ENCODE results near the gene CNKSR2.
"Not testable (repeated sequence)": the region's sequence is repeated elsewhere in the genome, so short reads cannot be mapped to it uniquely, and the experiment has no call there.

The CNKSR2 gene

DNA sequence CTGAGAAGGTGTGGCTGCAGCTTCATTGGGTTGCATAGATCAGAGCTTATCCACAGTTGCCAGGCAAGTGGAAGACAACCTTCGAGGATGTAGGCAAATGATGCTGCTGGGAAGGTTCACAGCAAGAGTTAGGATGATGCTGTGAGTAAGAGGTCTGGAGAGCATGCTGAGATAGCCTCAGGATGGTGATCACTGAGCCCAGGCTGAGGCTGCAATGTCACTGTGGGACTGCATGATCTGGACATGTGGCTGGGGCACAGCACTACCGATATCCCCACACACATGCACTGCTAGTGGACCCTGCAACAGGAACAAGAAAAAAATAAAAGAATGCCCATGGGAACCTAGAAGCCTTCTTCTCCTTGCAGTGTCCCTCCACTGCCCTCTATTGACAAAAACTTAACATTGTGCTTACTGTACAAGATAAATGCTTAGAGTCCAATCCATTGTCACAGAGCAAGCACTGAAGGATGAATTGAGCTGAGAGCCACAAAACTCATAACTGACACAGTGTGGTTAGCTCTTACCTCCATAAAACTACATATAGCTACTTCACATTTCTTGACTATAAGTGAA lies 105.6 kb downstream of the CNKSR2 start:
- TF ChIP-seq CTCF (IDR thresholded peaks at IDR 0.05; ENCODE audit: low read length, missing control alignments) = peak; percentile 64
- DNase-seq (ENCODE audit: low read depth) = peak; percentile 74
- H3K4me3 ChIP-seq (replicated peaks; ENCODE audit: low read depth, low read length) = no peak overlapping the region

- no peak overlapping the region for H3K4me3 ChIP-seq (replicated peaks; ENCODE audit: low read depth, low read length)
- TF ChIP-seq CTCF (IDR thresholded peaks at IDR 0.05; ENCODE audit: low read length, missing control alignments) = no peak
- no peak for DNase-seq (ENCODE audit: low read depth)
These were observed 107.5 kb downstream of the CNKSR2 start for GRCh38 chrX:21481761-21482160.

DNA sequence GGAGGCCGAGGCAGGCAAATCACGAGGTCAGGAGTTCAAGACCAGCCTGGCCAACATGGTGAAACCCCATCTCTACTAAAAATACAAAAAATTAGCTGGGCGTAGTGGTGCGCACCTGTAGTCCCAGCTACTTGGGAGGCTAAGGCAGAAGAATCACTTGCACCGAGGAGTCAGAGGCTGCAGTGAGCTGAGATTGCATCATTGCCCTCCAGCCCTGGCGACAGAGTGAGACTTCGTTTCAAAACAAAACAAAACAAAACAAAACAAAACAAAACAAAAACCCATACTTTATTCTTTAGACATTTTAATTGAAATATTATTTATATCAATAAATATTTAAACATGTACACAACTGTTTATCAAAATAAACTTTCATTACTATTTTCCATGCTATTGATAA lies 109.8 kb downstream of the CNKSR2 start:
- not testable (repeated sequence) for DNase-seq (ENCODE audit: low read depth); H3K4me3 ChIP-seq (replicated peaks; ENCODE audit: low read depth, low read length)

GRCh38 chrX:21487832-21488231 lies 113.6 kb downstream of the CNKSR2 start:
- H3K4me3 ChIP-seq (replicated peaks; ENCODE audit: low read depth, low read length) = no peak overlapping the region
- no peak for TF ChIP-seq CTCF (IDR thresholded peaks at IDR 0.05; ENCODE audit: low read length, missing control alignments)
- peak; percentile 23 for DNase-seq (ENCODE audit: low read depth)

GRCh38 chrX:21490341-21490740 lies 116.1 kb downstream of the CNKSR2 start:
- DNase-seq (ENCODE audit: low read depth) = no peak
- no peak overlapping the region for H3K4me3 ChIP-seq (replicated peaks; ENCODE audit: low read depth, low read length)
- TF ChIP-seq CTCF (IDR thresholded peaks at IDR 0.05; ENCODE audit: low read length, missing control alignments) = no peak

GRCh38 chrX:21493226-21493830 lies 119.1 kb downstream of the CNKSR2 start:
- TF ChIP-seq CTCF (IDR thresholded peaks at IDR 0.05; ENCODE audit: low read length, missing control alignments) = no peak
- peak; percentile 17 for DNase-seq (ENCODE audit: low read depth)
- no peak overlapping the region for H3K4me3 ChIP-seq (replicated peaks; ENCODE audit: low read depth, low read length)

- TF ChIP-seq CTCF (IDR thresholded peaks at IDR 0.05; ENCODE audit: low read length, missing control alignments) = no peak
- DNase-seq (ENCODE audit: low read depth) = no peak
These were observed 129.4 kb downstream of the CNKSR2 start for GRCh38 chrX:21503593-21503992.

More at GRCh38 chrX:21503593-21503992, 129.4 kb downstream of the CNKSR2 start:
- no peak overlapping the region for H3K4me3 ChIP-seq (replicated peaks; ENCODE audit: low read depth, low read length)

All from fibroblast of pulmonary artery (primary cell).